GM20000 (cell line): ENCODE data around the gene DLG4.
"Not testable (repeated sequence)": the region's sequence is repeated elsewhere in the genome, so short reads cannot be mapped to it uniquely, and the experiment has no call there.

ENCODE experiments used
- DNase-seq: peaks from one replicate; pipeline ENCODE4 v3.0.0; 2012; ENCODE audit warnings: low spot score
- CTCF ChIP-seq: IDR thresholded peaks from 2 replicates; pipeline ENCODE4 v1.5.1; 2012; ENCODE audit warnings: mild to moderate bottlenecking, control low read depth; ENCODE audit errors: extremely low read depth, missing control alignments

Gene DLG4

GRCh38 chr17:7177191-7177953 lies 42.3 kb downstream of the DLG4 start:
- peak; percentile 89 for DNase-seq

GRCh38 chr17:7176841-7177190 lies 42.8 kb downstream of the DLG4 start:
- DNase-seq = peak; percentile 18

More at GRCh38 chr17:7177191-7177953, 42.3 kb downstream of the DLG4 start:
- TF ChIP-seq CTCF = peak; percentile 81

GRCh38 chr17:7176107-7176840 lies 43.4 kb downstream of the DLG4 start:
- DNase-seq = no peak
- no peak for TF ChIP-seq CTCF

More at GRCh38 chr17:7176841-7177190, 42.8 kb downstream of the DLG4 start:
- no peak for TF ChIP-seq CTCF

GRCh38 chr17:7175330-7175733 lies 44.3 kb downstream of the DLG4 start:
- TF ChIP-seq CTCF = no peak
- DNase-seq = no peak

- TF ChIP-seq CTCF = no peak
Measured at GRCh38 chr17:7174603-7175326, 44.9 kb downstream of the DLG4 start.

GRCh38 chr17:7173687-7174602 lies 45.7 kb downstream of the DLG4 start:
- DNase-seq = peak; percentile 67
- peak; percentile 7 for TF ChIP-seq CTCF

More at GRCh38 chr17:7174603-7175326, 44.9 kb downstream of the DLG4 start:
- DNase-seq = no peak

GRCh38 chr17:7172522-7173191 lies 47.0 kb downstream of the DLG4 start:
- peak; percentile 9 for DNase-seq

GRCh38 chr17:7169565-7169908 lies 50.1 kb downstream of the DLG4 start:
- DNase-seq = not testable (repeated sequence)

GRCh38 chr17:7168841-7169564 lies 50.6 kb downstream of the DLG4 start:
- DNase-seq = not testable (repeated sequence)
